MM.1S (cell line): Measurements from ENCODE around the gene EPS8L1.

Source experiments
- CTCF ChIP-seq: fragments of 300-600 bp; sonication (generic); IDR thresholded peaks from 2 replicates; pipeline ENCODE4 v1.5.1; 2016; ENCODE audit warnings: antibody characterized with exemption, low read length, mixed read lengths
- EZH2 ChIP-seq: fragments of 300-600 bp; sonication (generic); optimal IDR thresholded peaks from 2 replicates; pipeline ENCODE3; 2017; ENCODE audit warnings: low read depth, mild to moderate bottlenecking, antibody characterized with exemption, low read length, mixed read lengths
- EZH2phosphoT487 ChIP-seq: fragments of 300-600 bp; sonication (generic); IDR thresholded peaks from 2 replicates; pipeline ENCODE4 v1.6.1; 2018; ENCODE audit warnings: antibody characterized with exemption, low read length

GRCh38 chr19:55067869-55068268, 7.8 kb upstream of the EPS8L1 start:
- TF ChIP-seq CTCF = no peak
- TF ChIP-seq EZH2phosphoT487 = no peak
- no peak for TF ChIP-seq EZH2
